DMS79 (cell line): ENCODE measurements around the gene ZNF503.
A peak's percentile ranks its signal among the peaks of the same experiment; 100 is the strongest.

ENCODE experiments used
- DNase-seq: peaks from one replicate; lab custom pipeline; 2025; lab: John Stamatoyannopoulos, UW

The ZNF503 gene

GRCh38 chr10:75406462-75407223, 5.1 kb upstream of the ZNF503 start:
- no peak for DNase-seq

- no peak for DNase-seq
Measured at GRCh38 chr10:75405598-75406461, 4.3 kb upstream of the ZNF503 start.

GRCh38 chr10:75404815-75405597, 3.4 kb upstream of the ZNF503 start:
- no peak for DNase-seq

- DNase-seq: peak; percentile 10
Measured at GRCh38 chr10:75403939-75404814, 2.6 kb upstream of the ZNF503 start.

GRCh38 chr10:75403144-75403938, 1.8 kb upstream of the ZNF503 start:
- peak; percentile 29 for DNase-seq

GRCh38 chr10:75402486-75403143, 1.1 kb upstream of the ZNF503 start:
- DNase-seq: no peak

GRCh38 chr10:75400771-75401568, 594 bp downstream of the ZNF503 start:
- no peak for DNase-seq

GRCh38 chr10:75400163-75400770, 1.3 kb downstream of the ZNF503 start:
- no peak for DNase-seq

GRCh38 chr10:75399461-75400162, 2.0 kb downstream of the ZNF503 start:
- DNase-seq: peak; percentile 5

GRCh38 chr10:75398692-75399460, 2.7 kb downstream of the ZNF503 start:
- no peak for DNase-seq

GRCh38 chr10:75398200-75398691, 3.3 kb downstream of the ZNF503 start:
- DNase-seq: no peak

GRCh38 chr10:75397496-75398199, 3.9 kb downstream of the ZNF503 start:
- no peak for DNase-seq

GRCh38 chr10:75396631-75397495, 4.7 kb downstream of the ZNF503 start:
- no peak for DNase-seq

GRCh38 chr10:75395932-75396630, 5.5 kb downstream of the ZNF503 start:
- DNase-seq: no peak
